ENCODE results near the gene PPP4R2. TPM values are rescaled to one million over a fixed set of nuclear protein-coding genes. Genes with fewer than 3 reads are reported as not detected.

The PPP4R2 gene
- total and polyA plus RNA-seq, 10 of the 15 experiments (the other 5 are each of a cell fraction or from before 2014, with no cell fraction given) = 16.7 to 83.4 (median 38.9) TPM

DNA sequence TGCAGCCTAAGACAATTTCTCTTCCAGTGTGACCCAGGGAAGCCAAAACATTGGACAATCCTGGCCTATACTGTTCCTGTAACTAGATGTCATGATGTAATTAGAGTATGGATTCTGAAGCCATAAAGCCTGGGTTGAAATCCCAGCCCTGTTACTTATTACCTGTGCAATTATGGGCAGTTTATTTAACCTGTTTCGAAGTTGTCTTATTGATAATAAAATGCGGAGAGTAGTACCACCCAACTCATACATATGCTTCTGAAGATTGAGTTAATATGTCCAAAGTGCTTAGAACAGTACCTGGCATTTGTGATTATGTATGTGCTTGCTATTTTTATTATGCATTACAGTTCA, 30.1 kb downstream of the PPP4R2 start:
- FAIRE-seq (no peak), ATAC-seq (no peak), DNase-seq (ENCODE audit: low read depth, low spot score) (no peak)
- Histone ChIP-seq H3K4me3 (no peak overlapping the region), H3K27me3 (replicated peaks in 1 of 2; ENCODE audit: control insufficient read depth in 2 of 2, insufficient read depth in 2 of 2, low read length in 1 of 2) (no peaks in the 10 kb centered on the region), H3K9me3 (replicated peaks; ENCODE audit: control insufficient read depth, insufficient read depth, low read length) (no peaks in the 10 kb centered on the region; the same call in 2 of the 3 replicates), H3K79me2 (ENCODE audit: control insufficient read depth, insufficient read depth, low read length) (peaks cover 96% of the 10 kb centered on the region), H3K4me2 (ENCODE audit: control insufficient read depth, insufficient read depth) (no peak overlapping the region), H3K4me1 (ENCODE audit: control insufficient read depth, insufficient read depth, low read length) (peaks cover 10% of the 10 kb centered on the region), H3K27ac (ENCODE audit: control insufficient read depth, insufficient read depth) (no peak overlapping the region), H2AFZ (ENCODE audit: control insufficient read depth, low read depth, low read length) (no peak overlapping the region), H3K9ac (ENCODE audit: control insufficient read depth, insufficient read depth, low read length) (no peak overlapping the region), H3K36me3 (ENCODE audit: control insufficient read depth in 2 of 2, insufficient read depth in 2 of 2, low read length in 1 of 2) (no peaks in the 10 kb centered on the region; a peak in 3 of 4 replicates), H4K20me1 (ENCODE audit: control insufficient read depth, insufficient read depth) (no peaks in the 10 kb centered on the region; the same call in 1 of the 2 replicates)
- RAD21 ChIA-PET (ENCODE audit: unreplicated experiment) = no interaction called here
- POLR2A ChIA-PET = no interaction called here
- intact Hi-C loops (cut with micrococcal nuclease; ENCODE audit: unreplicated experiment) (no loop called here), in situ Hi-C loops (cut with MboI) (no loop called here)
- BruUV-seq (replicated peaks) = no TSS peak
- TF ChIP-seq POU2F2 (IDR thresholded peaks at IDR 0.05; ENCODE audit: borderline replicate concordance, low read depth, low read length) (no peak), TBL1XR1 (IDR thresholded peaks at IDR 0.05; ENCODE audit: low read depth, low read length) (no peak), POLR2AphosphoS2 (IDR thresholded peaks at IDR 0.05; ENCODE audit: low read depth, low read length) (no peak), CEBPB (IDR thresholded peaks at IDR 0.05; ENCODE audit: borderline replicate concordance in 1 of 2, low read depth in 2 of 2, low read length in 2 of 2) (no peak), BRCA1 (IDR thresholded peaks at IDR 0.05; ENCODE audit: low read depth, low read length) (no peak), ZNF274 (IDR thresholded peaks at IDR 0.05; ENCODE audit: insufficient read depth, insufficient read length) (no peak), RFX5 (IDR thresholded peaks at IDR 0.05; ENCODE audit: low read depth, low read length) (no peak), CREB1 (IDR thresholded peaks at IDR 0.05; ENCODE audit: low read depth) (no peak), TCF7 (IDR thresholded peaks at IDR 0.05; ENCODE audit: borderline replicate concordance) (no peak), GATAD2B (conservative IDR thresholded peaks at IDR 0.05; ENCODE audit: low read depth) (no peak), ZNF384 (IDR thresholded peaks at IDR 0.05; ENCODE audit: borderline replicate concordance, low read depth, low read length) (no peak)
- TF ChIP-seq, protein P1, sequence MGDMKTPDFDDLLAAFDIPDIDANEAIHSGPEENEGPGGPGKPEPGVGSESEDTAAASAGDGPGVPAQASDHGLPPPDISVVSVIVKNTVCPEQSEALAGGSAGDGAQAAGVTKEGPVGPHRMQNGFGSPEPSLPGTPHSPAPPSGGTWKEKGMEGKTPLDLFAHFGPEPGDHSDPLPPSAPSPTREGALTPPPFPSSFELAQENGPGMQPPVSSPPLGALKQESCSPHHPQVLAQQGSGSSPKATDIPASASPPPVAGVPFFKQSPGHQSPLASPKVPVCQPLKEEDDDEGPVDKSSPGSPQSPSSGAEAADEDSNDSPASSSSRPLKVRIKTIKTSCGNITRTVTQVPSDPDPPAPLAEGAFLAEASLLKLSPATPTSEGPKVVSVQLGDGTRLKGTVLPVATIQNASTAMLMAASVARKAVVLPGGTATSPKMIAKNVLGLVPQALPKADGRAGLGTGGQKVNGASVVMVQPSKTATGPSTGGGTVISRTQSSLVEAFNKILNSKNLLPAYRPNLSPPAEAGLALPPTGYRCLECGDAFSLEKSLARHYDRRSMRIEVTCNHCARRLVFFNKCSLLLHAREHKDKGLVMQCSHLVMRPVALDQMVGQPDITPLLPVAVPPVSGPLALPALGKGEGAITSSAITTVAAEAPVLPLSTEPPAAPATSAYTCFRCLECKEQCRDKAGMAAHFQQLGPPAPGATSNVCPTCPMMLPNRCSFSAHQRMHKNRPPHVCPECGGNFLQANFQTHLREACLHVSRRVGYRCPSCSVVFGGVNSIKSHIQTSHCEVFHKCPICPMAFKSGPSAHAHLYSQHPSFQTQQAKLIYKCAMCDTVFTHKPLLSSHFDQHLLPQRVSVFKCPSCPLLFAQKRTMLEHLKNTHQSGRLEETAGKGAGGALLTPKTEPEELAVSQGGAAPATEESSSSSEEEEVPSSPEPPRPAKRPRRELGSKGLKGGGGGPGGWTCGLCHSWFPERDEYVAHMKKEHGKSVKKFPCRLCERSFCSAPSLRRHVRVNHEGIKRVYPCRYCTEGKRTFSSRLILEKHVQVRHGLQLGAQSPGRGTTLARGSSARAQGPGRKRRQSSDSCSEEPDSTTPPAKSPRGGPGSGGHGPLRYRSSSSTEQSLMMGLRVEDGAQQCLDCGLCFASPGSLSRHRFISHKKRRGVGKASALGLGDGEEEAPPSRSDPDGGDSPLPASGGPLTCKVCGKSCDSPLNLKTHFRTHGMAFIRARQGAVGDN (IDR thresholded peaks at IDR 0.05) = no peak
- TF ChIP-seq, protein P2, sequence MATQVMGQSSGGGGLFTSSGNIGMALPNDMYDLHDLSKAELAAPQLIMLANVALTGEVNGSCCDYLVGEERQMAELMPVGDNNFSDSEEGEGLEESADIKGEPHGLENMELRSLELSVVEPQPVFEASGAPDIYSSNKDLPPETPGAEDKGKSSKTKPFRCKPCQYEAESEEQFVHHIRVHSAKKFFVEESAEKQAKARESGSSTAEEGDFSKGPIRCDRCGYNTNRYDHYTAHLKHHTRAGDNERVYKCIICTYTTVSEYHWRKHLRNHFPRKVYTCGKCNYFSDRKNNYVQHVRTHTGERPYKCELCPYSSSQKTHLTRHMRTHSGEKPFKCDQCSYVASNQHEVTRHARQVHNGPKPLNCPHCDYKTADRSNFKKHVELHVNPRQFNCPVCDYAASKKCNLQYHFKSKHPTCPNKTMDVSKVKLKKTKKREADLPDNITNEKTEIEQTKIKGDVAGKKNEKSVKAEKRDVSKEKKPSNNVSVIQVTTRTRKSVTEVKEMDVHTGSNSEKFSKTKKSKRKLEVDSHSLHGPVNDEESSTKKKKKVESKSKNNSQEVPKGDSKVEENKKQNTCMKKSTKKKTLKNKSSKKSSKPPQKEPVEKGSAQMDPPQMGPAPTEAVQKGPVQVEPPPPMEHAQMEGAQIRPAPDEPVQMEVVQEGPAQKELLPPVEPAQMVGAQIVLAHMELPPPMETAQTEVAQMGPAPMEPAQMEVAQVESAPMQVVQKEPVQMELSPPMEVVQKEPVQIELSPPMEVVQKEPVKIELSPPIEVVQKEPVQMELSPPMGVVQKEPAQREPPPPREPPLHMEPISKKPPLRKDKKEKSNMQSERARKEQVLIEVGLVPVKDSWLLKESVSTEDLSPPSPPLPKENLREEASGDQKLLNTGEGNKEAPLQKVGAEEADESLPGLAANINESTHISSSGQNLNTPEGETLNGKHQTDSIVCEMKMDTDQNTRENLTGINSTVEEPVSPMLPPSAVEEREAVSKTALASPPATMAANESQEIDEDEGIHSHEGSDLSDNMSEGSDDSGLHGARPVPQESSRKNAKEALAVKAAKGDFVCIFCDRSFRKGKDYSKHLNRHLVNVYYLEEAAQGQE (IDR thresholded peaks at IDR 0.05; ENCODE audit: low read depth, low read length) = no peak
- TF ChIP-seq, protein P3, sequence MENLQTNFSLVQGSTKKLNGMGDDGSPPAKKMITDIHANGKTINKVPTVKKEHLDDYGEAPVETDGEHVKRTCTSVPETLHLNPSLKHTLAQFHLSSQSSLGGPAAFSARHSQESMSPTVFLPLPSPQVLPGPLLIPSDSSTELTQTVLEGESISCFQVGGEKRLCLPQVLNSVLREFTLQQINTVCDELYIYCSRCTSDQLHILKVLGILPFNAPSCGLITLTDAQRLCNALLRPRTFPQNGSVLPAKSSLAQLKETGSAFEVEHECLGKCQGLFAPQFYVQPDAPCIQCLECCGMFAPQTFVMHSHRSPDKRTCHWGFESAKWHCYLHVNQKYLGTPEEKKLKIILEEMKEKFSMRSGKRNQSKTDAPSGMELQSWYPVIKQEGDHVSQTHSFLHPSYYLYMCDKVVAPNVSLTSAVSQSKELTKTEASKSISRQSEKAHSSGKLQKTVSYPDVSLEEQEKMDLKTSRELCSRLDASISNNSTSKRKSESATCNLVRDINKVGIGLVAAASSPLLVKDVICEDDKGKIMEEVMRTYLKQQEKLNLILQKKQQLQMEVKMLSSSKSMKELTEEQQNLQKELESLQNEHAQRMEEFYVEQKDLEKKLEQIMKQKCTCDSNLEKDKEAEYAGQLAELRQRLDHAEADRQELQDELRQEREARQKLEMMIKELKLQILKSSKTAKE (IDR thresholded peaks at IDR 0.05; ENCODE audit: low read depth, poor library complexity, severe bottlenecking) = no peak
- CTCF ChIA-PET = no interaction called here
- WGBS (ENCODE audit: insufficient coverage, insufficient replicate concordance, low lambda C conversion rate, missing lambda C conversion rate) = 100% methylated on average over 2 of the region's 2 CpGs
- SMC1A ChIA-PET (ENCODE audit: uncharacterized antibody, unreplicated experiment) = no interaction called here
